Mesothelial cell of epicardium (in vitro differentiated cells): ENCODE results near the gene GP9. TPM values are rescaled to one million over a fixed set of nuclear protein-coding genes. Genes with fewer than 3 reads are reported as not detected.

Experiments used
- DNase-seq, 2 experiments: peaks; one replicate each; pipeline ENCODE4 v3.0.0; 2021; ENCODE audit warnings: low spot score in 2 of 2; ENCODE audit not compliant: unreplicated experiment in 2 of 2
- H3K27ac Mint-ChIP-seq: 2 replicates; pipeline ENCODE4 v1.8.0; 2021; ENCODE audit warnings: mixed read lengths
- H3K27me3 Mint-ChIP-seq: 2 replicates; pipeline ENCODE4 v1.8.0; 2021; ENCODE audit warnings: low read depth, mixed read lengths
- H3K36me3 Mint-ChIP-seq: 2 replicates; pipeline ENCODE4 v1.8.0; 2021; ENCODE audit warnings: mixed read lengths
- H3K4me1 Mint-ChIP-seq: 2 replicates; pipeline ENCODE4 v1.8.0; 2021; ENCODE audit warnings: mixed read lengths
- H3K4me3 Mint-ChIP-seq: 2 replicates; pipeline ENCODE4 v1.8.0; 2021; ENCODE audit warnings: mild to moderate bottlenecking, moderate library complexity, mixed read lengths
- H3K9me3 Mint-ChIP-seq: 2 replicates; pipeline ENCODE4 v1.8.0; 2021; ENCODE audit warnings: mixed read lengths
- total RNA-seq: library from RNA; stranded (reverse); gene quantifications from 3 replicates; pipeline ENCODE4 v1.2.1, GENCODE V29; 2021
- TF ChIP-seq, protein P1 (sequence below): fragments of 200-600 bp; sonication (generic); IDR thresholded peaks from one replicate; pipeline ENCODE4 v1.5.0; 2021; ENCODE audit warnings: antibody characterized with exemption; ENCODE audit not compliant: unreplicated experiment

GP9 gene
- total RNA-seq, 1 donor from 2014 or later, result not detected

- TF ChIP-seq, protein P1, sequence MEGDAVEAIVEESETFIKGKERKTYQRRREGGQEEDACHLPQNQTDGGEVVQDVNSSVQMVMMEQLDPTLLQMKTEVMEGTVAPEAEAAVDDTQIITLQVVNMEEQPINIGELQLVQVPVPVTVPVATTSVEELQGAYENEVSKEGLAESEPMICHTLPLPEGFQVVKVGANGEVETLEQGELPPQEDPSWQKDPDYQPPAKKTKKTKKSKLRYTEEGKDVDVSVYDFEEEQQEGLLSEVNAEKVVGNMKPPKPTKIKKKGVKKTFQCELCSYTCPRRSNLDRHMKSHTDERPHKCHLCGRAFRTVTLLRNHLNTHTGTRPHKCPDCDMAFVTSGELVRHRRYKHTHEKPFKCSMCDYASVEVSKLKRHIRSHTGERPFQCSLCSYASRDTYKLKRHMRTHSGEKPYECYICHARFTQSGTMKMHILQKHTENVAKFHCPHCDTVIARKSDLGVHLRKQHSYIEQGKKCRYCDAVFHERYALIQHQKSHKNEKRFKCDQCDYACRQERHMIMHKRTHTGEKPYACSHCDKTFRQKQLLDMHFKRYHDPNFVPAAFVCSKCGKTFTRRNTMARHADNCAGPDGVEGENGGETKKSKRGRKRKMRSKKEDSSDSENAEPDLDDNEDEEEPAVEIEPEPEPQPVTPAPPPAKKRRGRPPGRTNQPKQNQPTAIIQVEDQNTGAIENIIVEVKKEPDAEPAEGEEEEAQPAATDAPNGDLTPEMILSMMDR, result no peak
- H3K9me3 Mint-ChIP-seq, result peaks cover 3% of the 10 kb centered on the region
- no peak overlapping the region for H3K27ac Mint-ChIP-seq
- H3K4me3 Mint-ChIP-seq, result no peak overlapping the region
- no peak for DNase-seq
- peaks cover 44% of the 10 kb centered on the region for H3K27me3 Mint-ChIP-seq
- H3K4me1 Mint-ChIP-seq, result peaks cover 6% of the 10 kb centered on the region
- H3K36me3 Mint-ChIP-seq, result no peaks in the 10 kb centered on the region
These were observed 35.5 kb upstream of the GP9 start for GRCh38 chr3:129025108-129025507.

DNA sequence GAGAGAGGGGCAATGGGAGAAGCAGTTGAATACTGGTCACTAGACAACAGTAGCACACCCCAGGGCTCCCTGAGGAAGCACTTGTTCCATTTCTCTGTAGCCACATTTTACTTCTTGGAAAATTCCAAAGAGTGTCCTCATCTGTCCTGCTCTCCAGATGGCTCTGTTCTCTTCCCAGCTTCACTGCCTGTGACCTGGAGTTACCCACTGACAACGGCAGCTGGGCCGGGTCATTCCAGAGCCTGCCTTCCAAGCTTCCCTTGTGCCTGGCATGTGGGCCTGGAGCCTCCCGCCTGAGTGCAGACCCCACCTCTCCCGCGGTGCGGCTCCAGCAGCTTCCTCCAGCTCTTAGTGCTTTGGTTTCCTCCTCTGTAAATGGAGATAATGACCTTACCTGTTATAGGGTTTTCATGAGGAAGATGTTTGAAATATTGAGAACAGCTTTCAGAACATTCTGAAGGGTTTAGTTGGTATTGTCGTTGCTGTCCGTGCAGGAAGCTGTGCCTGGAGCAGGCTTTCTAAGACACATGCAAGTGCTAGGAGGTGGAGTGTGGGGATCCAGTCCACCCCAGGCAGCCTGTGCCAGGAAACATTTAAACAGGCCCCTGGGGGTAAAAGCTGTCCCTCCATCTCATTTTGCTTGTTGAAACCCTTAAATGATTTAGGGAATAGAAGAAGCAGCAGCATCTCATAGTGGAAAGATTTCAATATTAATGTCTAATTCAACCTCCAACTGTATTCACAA, 34.7 kb upstream of the GP9 start:
- Mint-ChIP-seq H3K9me3 (peaks cover 3% of the 10 kb centered on the region), H3K27ac (no peak overlapping the region), H3K36me3 (no peaks in the 10 kb centered on the region), H3K27me3 (peaks cover 44% of the 10 kb centered on the region), H3K4me3 (no peak overlapping the region), H3K4me1 (peaks cover 6% of the 10 kb centered on the region)
- TF ChIP-seq, protein P1, result no peak
- DNase-seq, result no peak

GRCh38 chr3:129026728-129027543, 33.6 kb upstream of the GP9 start:
- DNase-seq, result peak; percentile 69 to 81
- TF ChIP-seq, protein P1, result no peak
- Mint-ChIP-seq H3K9me3 (peaks cover 3% of the 10 kb centered on the region), H3K27me3 (peaks cover 35% of the 10 kb centered on the region), H3K4me1 (peaks cover 6% of the 10 kb centered on the region), H3K4me3 (peak overlapping the region; percentile 51), H3K27ac (no peak overlapping the region), H3K36me3 (no peaks in the 10 kb centered on the region)

- TF ChIP-seq, protein P1, result no peak
- H3K36me3 Mint-ChIP-seq, result no peaks in the 10 kb centered on the region
- H3K9me3 Mint-ChIP-seq, result peaks cover 3% of the 10 kb centered on the region
- no peak overlapping the region for H3K4me3 Mint-ChIP-seq
- H3K27ac Mint-ChIP-seq, result no peak overlapping the region
- no peak for DNase-seq
- H3K27me3 Mint-ChIP-seq, result peaks cover 31% of the 10 kb centered on the region
- peaks cover 6% of the 10 kb centered on the region for H3K4me1 Mint-ChIP-seq
These were observed 33.1 kb upstream of the GP9 start for GRCh38 chr3:129027544-129027880.

GRCh38 chr3:129028866-129029265, 31.7 kb upstream of the GP9 start:
- Mint-ChIP-seq H3K9me3 (peaks cover 3% of the 10 kb centered on the region), H3K4me1 (peaks cover 6% of the 10 kb centered on the region), H3K4me3 (no peak overlapping the region), H3K27ac (no peak overlapping the region), H3K36me3 (no peaks in the 10 kb centered on the region), H3K27me3 (peaks cover 30% of the 10 kb centered on the region)
- no peak for DNase-seq
- TF ChIP-seq, protein P1, result no peak
